GM12875 (cell line): ENCODE data around the gene CES2.

Experiments used
- H3K4me3 ChIP-seq: one replicate; pipeline ENCODE4 v1.5.1; 2011; ENCODE audit warnings: low read depth, low read length, control low read depth
- CTCF ChIP-seq: IDR thresholded peaks from 2 replicates; pipeline ENCODE4 v1.5.1; 2011; ENCODE audit warnings: low read depth, mild to moderate bottlenecking, control low read depth, inconsistent platforms, low read length, moderate library complexity, borderline replicate concordance; ENCODE audit not compliant: insufficient read depth

CES2 gene

GRCh38 chr16:66948837-66949225 lies 13.5 kb downstream of the CES2 start:
- no peak for TF ChIP-seq CTCF
- no peak overlapping the region for H3K4me3 ChIP-seq

- H3K4me3 ChIP-seq: no peak overlapping the region
- TF ChIP-seq CTCF: no peak
Observed at GRCh38 chr16:66949472-66949871, 14.2 kb downstream of the CES2 start.

GRCh38 chr16:66950437-66950836 lies 15.1 kb downstream of the CES2 start:
- TF ChIP-seq CTCF: no peak
- H3K4me3 ChIP-seq: no peak overlapping the region

GRCh38 chr16:66950971-66951790 lies 15.9 kb downstream of the CES2 start:
- H3K4me3 ChIP-seq: no peak overlapping the region
- no peak for TF ChIP-seq CTCF

- no peak overlapping the region for H3K4me3 ChIP-seq
- no peak for TF ChIP-seq CTCF
Observed at GRCh38 chr16:66952430-66953110, 17.3 kb downstream of the CES2 start.

- no peak for TF ChIP-seq CTCF
- no peak overlapping the region for H3K4me3 ChIP-seq
Observed at GRCh38 chr16:66953462-66954096, 18.3 kb downstream of the CES2 start.
